Activated T-cell treated with anti-CD3 and anti-CD28 coated beads, Interleukin-2, amount 50 U/mL, for 72 hours (primary cell): ENCODE data around the gene ENTPD3. TPM values are rescaled to one million over a fixed set of nuclear protein-coding genes. Genes with fewer than 3 reads are reported as not detected.

ENCODE experiments used
- ATAC-seq, 2 donors: fragments of 150-1000 bp; cut with Tn5 transposase; replicated peaks in 1 of 2; 2 replicates each; pipeline ENCODE4 v1.10.0; 2021; ENCODE audit warnings: moderate library complexity in 2 of 2, mild to moderate bottlenecking in 1 of 2
- DNase-seq, 2 donors: peaks; one replicate each; pipeline ENCODE4 v3.0.0; 2021 to 2022; ENCODE audit warnings: mixed read lengths in 1 of 2
- H3K27ac Mint-ChIP-seq: one replicate; pipeline ENCODE4 v1.8.0; 2022; ENCODE audit warnings: mild to moderate bottlenecking, moderate library complexity, mixed read lengths
- H3K27me3 Mint-ChIP-seq: one replicate; pipeline ENCODE4 v1.8.0; 2022; ENCODE audit warnings: low read depth, mixed read lengths
- H3K36me3 Mint-ChIP-seq, 2 donors: one replicate each; pipeline ENCODE4 v1.8.0; 2022; ENCODE audit warnings: mixed read lengths in 2 of 2, mild to moderate bottlenecking in 1 of 2; ENCODE audit not compliant: insufficient read depth in 2 of 2
- H3K4me1 Mint-ChIP-seq: one replicate; pipeline ENCODE4 v1.8.0; 2022; ENCODE audit warnings: low read depth, mixed read lengths
- H3K4me3 Mint-ChIP-seq, 2 donors: one replicate each; pipeline ENCODE4 v1.8.0; 2022; ENCODE audit warnings: mild to moderate bottlenecking in 2 of 2, mixed read lengths in 2 of 2, moderate library complexity in 2 of 2
- H3K9me3 Mint-ChIP-seq, 2 donors: one replicate each; pipeline ENCODE4 v1.8.0; 2022; ENCODE audit warnings: mixed read lengths in 2 of 2
- total RNA-seq, 2 donors: library from RNA; stranded (reverse); gene quantifications; one replicate each; pipeline ENCODE4 v1.2.3, GENCODE V29; 2022

The ENTPD3 gene
- total RNA-seq, 2 donors from 2014 or later: not detected

GRCh38 chr3:40417845-40418543 is 31.0 kb downstream of the ENTPD3 start:
- no peak overlapping the region for H3K4me3 Mint-ChIP-seq
- H3K9me3 Mint-ChIP-seq: peaks cover 0 to under 1% of the 10 kb centered on the region in 2 donors

GRCh38 chr3:40422861-40423260 is 35.9 kb downstream of the ENTPD3 start:
- Mint-ChIP-seq H3K9me3 (peaks cover 0 to 2% of the 10 kb centered on the region in 2 donors), H3K4me1 (peaks cover 4% of the 10 kb centered on the region), H3K36me3 (peaks cover 0 to 2% of the 10 kb centered on the region in 2 donors), H3K27me3 (peaks cover 2% of the 10 kb centered on the region), H3K4me3 (no peak overlapping the region), H3K27ac (no peak overlapping the region)
- ATAC-seq: no peak
- no peak for DNase-seq

More at GRCh38 chr3:40417845-40418543, 31.0 kb downstream of the ENTPD3 start:
- Mint-ChIP-seq H3K36me3 (no peaks in the 10 kb centered on the region), H3K4me1 (peaks cover under 1% of the 10 kb centered on the region), H3K27ac (no peak overlapping the region), H3K27me3 (peaks cover 33% of the 10 kb centered on the region)
- DNase-seq: no peak
- no peak for ATAC-seq

DNA sequence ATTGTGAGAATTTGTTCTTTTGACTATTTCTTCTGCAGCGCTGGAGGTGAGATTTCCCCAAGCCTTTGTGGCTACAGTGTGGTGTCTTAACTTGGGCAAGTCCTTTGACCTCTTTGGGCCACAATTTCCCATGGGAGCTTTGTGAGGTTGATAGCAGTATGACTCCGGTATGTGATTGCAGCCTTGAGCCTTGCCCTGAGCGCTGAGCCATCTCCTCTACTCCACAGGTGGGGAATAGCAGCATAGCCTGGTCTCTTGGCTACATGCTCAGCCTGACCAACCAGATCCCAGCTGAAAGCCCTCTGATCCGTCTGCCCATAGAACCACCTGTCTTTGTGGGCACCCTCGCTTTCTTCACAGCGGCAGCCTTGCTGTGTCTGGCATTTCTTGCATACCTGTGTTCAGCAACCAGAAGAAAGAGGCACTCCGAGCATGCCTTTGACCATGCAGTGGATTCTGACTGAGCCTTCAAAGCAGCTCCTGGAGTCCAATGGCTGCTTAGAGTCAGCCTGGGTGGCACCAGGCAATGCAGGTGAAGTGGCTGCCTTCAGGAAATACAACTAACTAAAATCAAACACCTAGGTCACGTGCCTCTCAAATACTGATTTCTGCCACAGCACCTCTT is 40.2 kb downstream of the ENTPD3 start:
- Mint-ChIP-seq H3K9me3 (peaks cover 0 to 2% of the 10 kb centered on the region in 2 donors), H3K27ac (no peak overlapping the region), H3K27me3 (peaks cover 7% of the 10 kb centered on the region), H3K36me3 (peaks cover 0 to 2% of the 10 kb centered on the region in 2 donors), H3K4me1 (peaks cover 4% of the 10 kb centered on the region), H3K4me3 (no peak overlapping the region)
- ATAC-seq: no peak
- DNase-seq: no peak

DNA sequence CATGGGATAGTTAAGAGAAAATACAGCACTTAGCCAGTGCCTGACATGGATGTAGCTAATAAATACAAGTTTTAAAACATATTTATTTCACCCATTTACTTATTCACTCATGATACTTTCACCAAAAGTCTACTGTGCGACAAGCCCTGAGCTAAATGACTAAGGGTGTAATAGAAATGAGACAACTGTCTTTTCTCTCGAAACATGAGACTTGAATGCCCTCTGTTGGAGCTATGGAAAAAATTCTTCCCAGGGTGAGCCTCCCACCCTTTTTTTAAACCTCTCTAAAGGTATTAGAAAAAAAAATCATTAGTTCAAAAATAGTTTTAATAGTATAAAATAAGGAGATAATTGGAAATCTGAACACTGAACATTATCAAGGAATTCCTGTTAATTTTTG is 45.8 kb downstream of the ENTPD3 start:
- Mint-ChIP-seq H3K27me3 (peaks cover 7% of the 10 kb centered on the region), H3K9me3 (no peaks in the 10 kb centered on the region)
- ATAC-seq: no peak

DNA sequence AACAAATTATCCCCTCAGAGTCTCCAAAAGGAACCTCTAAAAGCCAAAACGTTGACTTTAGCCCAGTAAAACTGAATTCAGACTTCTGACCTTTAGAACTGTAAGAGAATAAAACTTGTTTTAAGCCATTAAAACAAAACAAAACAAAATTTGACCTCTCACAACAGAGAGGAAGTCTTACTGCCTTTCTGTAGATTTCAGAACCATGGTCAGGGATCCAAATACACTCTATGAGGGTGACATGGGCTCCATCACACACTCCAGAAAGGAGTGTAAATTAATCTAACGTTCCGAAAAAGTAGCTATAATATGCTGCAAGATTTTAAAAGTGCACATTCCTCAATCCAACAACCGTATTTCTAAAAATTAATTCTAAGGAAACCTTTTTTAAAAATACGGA is 50.9 kb downstream of the ENTPD3 start:
- H3K27me3 Mint-ChIP-seq: no peaks in the 10 kb centered on the region
- no peaks in the 10 kb centered on the region for H3K4me1 Mint-ChIP-seq
- peaks cover 0 to 2% of the 10 kb centered on the region in 2 donors for H3K36me3 Mint-ChIP-seq
- no peak overlapping the region for H3K4me3 Mint-ChIP-seq
- peaks cover 0 to 4% of the 10 kb centered on the region in 2 donors for H3K9me3 Mint-ChIP-seq
- H3K27ac Mint-ChIP-seq: no peak overlapping the region
- DNase-seq (no peak), ATAC-seq (no peak)

More for the DNA sequence above, 45.8 kb downstream of the ENTPD3 start:
- peak overlapping the region; percentile 19 for H3K27ac Mint-ChIP-seq
- no peaks in the 10 kb centered on the region for H3K4me1 Mint-ChIP-seq
- no peak overlapping the region for H3K4me3 Mint-ChIP-seq
- no peak for DNase-seq
- no peaks in the 10 kb centered on the region for H3K36me3 Mint-ChIP-seq

- H3K9me3 Mint-ChIP-seq: peaks cover 0 to 4% of the 10 kb centered on the region in 2 donors
- DNase-seq (no peak), ATAC-seq (no peak)
- H3K4me1 Mint-ChIP-seq: no peaks in the 10 kb centered on the region
- H3K27ac Mint-ChIP-seq: no peak overlapping the region
- no peaks in the 10 kb centered on the region for H3K27me3 Mint-ChIP-seq
- peaks cover 2% of the 10 kb centered on the region in 2 donors for H3K36me3 Mint-ChIP-seq
- H3K4me3 Mint-ChIP-seq: no peak overlapping the region
These were observed 58.1 kb downstream of the ENTPD3 start for GRCh38 chr3:40445062-40445461.

DNA sequence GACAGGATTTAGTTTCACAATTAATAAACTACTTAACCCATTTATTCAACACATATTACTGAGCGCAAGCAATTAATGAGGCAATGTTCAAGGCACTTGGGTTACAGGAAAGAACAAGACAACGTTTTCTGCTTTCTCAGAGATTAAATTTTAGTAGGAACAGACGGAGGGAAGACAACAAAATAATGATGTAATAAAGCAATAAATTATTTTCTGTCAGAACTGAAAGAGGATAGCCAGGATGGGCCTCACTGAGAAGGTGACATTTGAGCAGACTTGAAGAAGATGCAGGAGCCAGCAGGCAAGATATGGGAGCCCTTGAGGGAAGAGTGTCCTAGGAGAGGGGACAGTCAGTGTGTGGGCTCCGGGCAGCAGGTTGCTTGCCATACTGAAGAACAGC is 58.9 kb downstream of the ENTPD3 start:
- Mint-ChIP-seq H3K4me1 (peaks cover 3% of the 10 kb centered on the region), H3K27me3 (no peaks in the 10 kb centered on the region), H3K4me3 (no peak overlapping the region), H3K36me3 (peaks cover 2 to 3% of the 10 kb centered on the region in 2 donors), H3K27ac (peak overlapping the region; percentile 7), H3K9me3 (no peaks in the 10 kb centered on the region)
- DNase-seq (no peak), ATAC-seq (no peak)

DNA sequence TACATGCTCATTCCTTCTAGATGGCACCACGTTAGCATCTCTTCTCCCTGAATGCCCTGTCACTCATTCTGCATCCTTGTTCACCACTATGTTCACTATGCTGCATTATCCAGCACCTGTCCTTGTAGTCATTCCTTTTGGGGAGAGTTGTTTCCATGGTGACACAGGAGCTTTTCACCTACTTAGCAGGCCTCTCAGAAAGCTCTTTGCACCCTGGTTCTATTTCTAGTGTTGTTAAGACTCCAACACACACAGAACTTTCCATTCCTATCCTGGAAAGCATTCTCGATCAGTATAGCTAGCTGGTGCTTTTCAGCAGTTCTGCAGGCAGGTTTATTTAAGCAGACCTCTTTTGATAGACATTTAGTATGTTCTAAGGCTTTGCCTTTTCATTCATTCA is 63.5 kb downstream of the ENTPD3 start:
- DNase-seq: no peak
- ATAC-seq: no peak
- Mint-ChIP-seq H3K4me1 (peaks cover 38% of the 10 kb centered on the region), H3K27ac (no peak overlapping the region), H3K9me3 (no peaks in the 10 kb centered on the region), H3K4me3 (no peak overlapping the region), H3K27me3 (no peaks in the 10 kb centered on the region), H3K36me3 (peaks cover 2 to 3% of the 10 kb centered on the region in 2 donors)

DNA sequence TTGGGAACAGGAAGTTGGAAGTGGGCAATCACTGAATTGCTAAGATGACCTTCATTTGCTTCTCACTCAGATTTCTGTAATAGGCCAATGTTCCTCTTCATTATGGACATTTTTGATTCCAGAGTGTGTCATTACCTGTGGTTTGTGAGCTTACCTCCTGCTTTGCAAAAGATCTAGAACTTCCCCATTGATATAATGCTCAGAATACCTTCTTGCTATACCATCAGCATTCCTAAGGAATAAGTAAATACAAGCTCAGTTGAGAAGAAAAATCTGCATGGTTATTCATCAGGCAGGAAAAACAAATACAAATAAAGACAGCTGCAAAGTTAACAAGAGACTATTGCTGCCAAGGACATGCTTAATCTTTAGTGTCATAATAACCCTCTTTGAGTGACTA is 64.6 kb downstream of the ENTPD3 start:
- Mint-ChIP-seq H3K9me3 (no peaks in the 10 kb centered on the region), H3K4me1 (peaks cover 48% of the 10 kb centered on the region), H3K27ac (peak overlapping the region; percentile 97), H3K36me3 (peaks cover 2 to 3% of the 10 kb centered on the region in 2 donors), H3K27me3 (no peaks in the 10 kb centered on the region), H3K4me3 (peak overlapping the region; percentile 100)
- DNase-seq (no peak), ATAC-seq (no peak)

DNA sequence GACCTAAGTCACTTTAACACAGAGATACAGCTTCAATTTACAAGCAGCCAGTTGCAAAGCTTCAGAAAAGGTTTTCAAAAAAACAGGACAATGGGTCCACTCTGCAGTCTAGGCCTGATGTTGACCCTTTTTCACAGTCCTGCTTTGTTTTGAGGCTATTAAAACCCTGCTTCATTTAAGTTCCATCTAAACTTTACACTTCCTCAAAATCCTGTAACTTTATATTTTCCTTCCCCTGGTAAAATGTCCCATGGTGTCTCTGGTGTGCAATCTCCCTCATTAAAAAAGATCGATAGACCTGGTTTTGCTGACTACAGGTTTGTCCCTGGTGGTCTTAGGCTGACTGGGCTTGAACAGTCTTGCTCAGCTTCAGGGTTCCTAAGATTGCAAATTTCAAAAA is 65.1 kb downstream of the ENTPD3 start:
- Mint-ChIP-seq H3K9me3 (no peaks in the 10 kb centered on the region), H3K36me3 (peaks cover 4 to 6% of the 10 kb centered on the region in 2 donors), H3K4me1 (peaks cover 48% of the 10 kb centered on the region)

GRCh38 chr3:40452562-40452875 is 65.5 kb downstream of the ENTPD3 start:
- ATAC-seq: no peak
- no peak for DNase-seq

More for the DNA sequence above, 65.1 kb downstream of the ENTPD3 start:
- Mint-ChIP-seq H3K27me3 (no peaks in the 10 kb centered on the region), H3K4me3 (peak overlapping the region; percentile 100), H3K27ac (peak overlapping the region; percentile 97)
- DNase-seq: no peak
- no peak for ATAC-seq

GRCh38 chr3:40452876-40453730 is 66.1 kb downstream of the ENTPD3 start:
- Mint-ChIP-seq H3K36me3 (peaks cover 8 to 13% of the 10 kb centered on the region in 2 donors), H3K4me3 (peak overlapping the region; percentile 100), H3K27ac (peak overlapping the region; percentile 97), H3K9me3 (no peaks in the 10 kb centered on the region), H3K27me3 (no peaks in the 10 kb centered on the region), H3K4me1 (peaks cover 50% of the 10 kb centered on the region)
- ATAC-seq (peak; percentile 91 to 92), DNase-seq (peak; percentile 95 to 98)

More at GRCh38 chr3:40452562-40452875, 65.5 kb downstream of the ENTPD3 start:
- H3K36me3 Mint-ChIP-seq: peaks cover 5 to 7% of the 10 kb centered on the region in 2 donors
- no peaks in the 10 kb centered on the region for H3K27me3 Mint-ChIP-seq
- H3K9me3 Mint-ChIP-seq: no peaks in the 10 kb centered on the region
- peak overlapping the region; percentile 100 for H3K4me3 Mint-ChIP-seq
- peaks cover 48% of the 10 kb centered on the region for H3K4me1 Mint-ChIP-seq
- peak overlapping the region; percentile 97 for H3K27ac Mint-ChIP-seq

GRCh38 chr3:40453933-40454332 is 66.9 kb downstream of the ENTPD3 start:
- no peaks in the 10 kb centered on the region for H3K27me3 Mint-ChIP-seq
- DNase-seq (no peak), ATAC-seq (no peak)
- H3K4me1 Mint-ChIP-seq: peaks cover 58% of the 10 kb centered on the region
- H3K4me3 Mint-ChIP-seq: peak overlapping the region; percentile 100
- H3K27ac Mint-ChIP-seq: peak overlapping the region; percentile 97
- no peaks in the 10 kb centered on the region for H3K9me3 Mint-ChIP-seq
- peaks cover 11 to 19% of the 10 kb centered on the region in 2 donors for H3K36me3 Mint-ChIP-seq
